ENCODE data around the gene NAA11.

The NAA11 gene

GRCh38 chr4:79298027-79298426 lies 27.8 kb downstream of the NAA11 start:
- TF ChIP-seq CTCF (IDR thresholded peaks at IDR 0.05; ENCODE audit: insufficient read depth, low read depth, low read length, missing control alignments) = peak; percentile 17
- no peak overlapping the region for H3K4me3 ChIP-seq (ENCODE audit: low read depth, low read length)
- peak; percentile 25 for DNase-seq (ENCODE audit: low read depth)

- no peak for DNase-seq (ENCODE audit: low read depth)
- no peak overlapping the region for H3K4me3 ChIP-seq (ENCODE audit: low read depth, low read length)
- TF ChIP-seq CTCF (IDR thresholded peaks at IDR 0.05; ENCODE audit: insufficient read depth, low read depth, low read length, missing control alignments) = no peak
These were observed 28.4 kb downstream of the NAA11 start for GRCh38 chr4:79297479-79297878.

GRCh38 chr4:79296768-79297428 lies 29.0 kb downstream of the NAA11 start:
- DNase-seq (ENCODE audit: low read depth) = no peak
- H3K4me3 ChIP-seq (ENCODE audit: low read depth, low read length) = no peak overlapping the region
- TF ChIP-seq CTCF (IDR thresholded peaks at IDR 0.05; ENCODE audit: insufficient read depth, low read depth, low read length, missing control alignments) = no peak

- DNase-seq (ENCODE audit: low read depth) = no peak
- no peak for TF ChIP-seq CTCF (IDR thresholded peaks at IDR 0.05; ENCODE audit: insufficient read depth, low read depth, low read length, missing control alignments)
- H3K4me3 ChIP-seq (ENCODE audit: low read depth, low read length) = no peak overlapping the region
These were observed 30.8 kb downstream of the NAA11 start for GRCh38 chr4:79295086-79295485.

- TF ChIP-seq CTCF (IDR thresholded peaks at IDR 0.05; ENCODE audit: insufficient read depth, low read depth, low read length, missing control alignments) = no peak
- DNase-seq (ENCODE audit: low read depth) = no peak
These were observed 31.8 kb downstream of the NAA11 start for GRCh38 chr4:79294064-79294463.

GRCh38 chr4:79292008-79292407 lies 33.9 kb downstream of the NAA11 start:
- no peak for TF ChIP-seq CTCF (IDR thresholded peaks at IDR 0.05; ENCODE audit: insufficient read depth, low read depth, low read length, missing control alignments)
- no peak for DNase-seq (ENCODE audit: low read depth)
- no peak overlapping the region for H3K4me3 ChIP-seq (ENCODE audit: low read depth, low read length)

More at GRCh38 chr4:79294064-79294463, 31.8 kb downstream of the NAA11 start:
- no peak overlapping the region for H3K4me3 ChIP-seq (ENCODE audit: low read depth, low read length)

- TF ChIP-seq CTCF (IDR thresholded peaks at IDR 0.05; ENCODE audit: insufficient read depth, low read depth, low read length, missing control alignments) = no peak
- no peak for DNase-seq (ENCODE audit: low read depth)
- no peak overlapping the region for H3K4me3 ChIP-seq (ENCODE audit: low read depth, low read length)
These were observed 35.5 kb downstream of the NAA11 start for GRCh38 chr4:79290376-79290775.
